ENCODE data around the gene TNFRSF14.

DNA sequence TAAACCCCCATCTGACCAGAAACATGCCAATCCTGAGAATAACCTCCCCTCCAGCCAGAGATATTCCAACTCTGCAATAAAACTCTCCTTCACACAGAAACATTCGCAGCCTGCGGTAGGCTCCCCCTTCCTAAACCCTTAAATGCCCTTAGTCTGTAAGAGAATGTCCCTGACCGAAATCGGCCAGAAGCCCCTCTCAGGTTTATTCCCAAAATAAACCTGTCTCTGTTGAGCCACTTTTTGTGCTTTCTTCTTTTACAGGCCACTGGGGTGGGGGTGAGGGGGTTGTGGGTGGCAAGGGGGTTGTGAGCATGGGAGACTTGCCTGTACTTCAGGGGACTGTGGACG is 35.0 kb downstream of the TNFRSF14 start:
- TF ChIP-seq POLR2A (IDR thresholded peaks at IDR 0.05), result no peak
- TF ChIP-seq POLR2AphosphoS5 (IDR thresholded peaks at IDR 0.05), result no peak
- TF ChIP-seq, protein P1, sequence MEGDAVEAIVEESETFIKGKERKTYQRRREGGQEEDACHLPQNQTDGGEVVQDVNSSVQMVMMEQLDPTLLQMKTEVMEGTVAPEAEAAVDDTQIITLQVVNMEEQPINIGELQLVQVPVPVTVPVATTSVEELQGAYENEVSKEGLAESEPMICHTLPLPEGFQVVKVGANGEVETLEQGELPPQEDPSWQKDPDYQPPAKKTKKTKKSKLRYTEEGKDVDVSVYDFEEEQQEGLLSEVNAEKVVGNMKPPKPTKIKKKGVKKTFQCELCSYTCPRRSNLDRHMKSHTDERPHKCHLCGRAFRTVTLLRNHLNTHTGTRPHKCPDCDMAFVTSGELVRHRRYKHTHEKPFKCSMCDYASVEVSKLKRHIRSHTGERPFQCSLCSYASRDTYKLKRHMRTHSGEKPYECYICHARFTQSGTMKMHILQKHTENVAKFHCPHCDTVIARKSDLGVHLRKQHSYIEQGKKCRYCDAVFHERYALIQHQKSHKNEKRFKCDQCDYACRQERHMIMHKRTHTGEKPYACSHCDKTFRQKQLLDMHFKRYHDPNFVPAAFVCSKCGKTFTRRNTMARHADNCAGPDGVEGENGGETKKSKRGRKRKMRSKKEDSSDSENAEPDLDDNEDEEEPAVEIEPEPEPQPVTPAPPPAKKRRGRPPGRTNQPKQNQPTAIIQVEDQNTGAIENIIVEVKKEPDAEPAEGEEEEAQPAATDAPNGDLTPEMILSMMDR (IDR thresholded peaks at IDR 0.05), result no peak

All from breast epithelium (tissue), 3 donors.